SK-N-MC (cell line): Measurements from ENCODE around the gene L3MBTL4.

Source experiments
- DNase-seq: peaks from one replicate; pipeline ENCODE4 v3.0.0-alpha.2; 2011; ENCODE audit warnings: low read depth, low spot score
- H3K27ac ChIP-seq: fragments of 200-600 bp; sonication (generic); 2 replicates; pipeline ENCODE4 v1.5.1; 2016; ENCODE audit warnings: mixed run types
- H3K36me3 ChIP-seq: fragments of 200-600 bp; sonication (generic); 2 replicates; pipeline ENCODE4 v1.6.1; 2017; ENCODE audit warnings: antibody characterized with exemption, low read length, mixed read lengths; ENCODE audit not compliant: insufficient read depth
- H3K4me3 ChIP-seq: fragments of 200-600 bp; sonication (generic); 2 replicates; pipeline ENCODE4 v1.5.1; 2016
- H3K9ac ChIP-seq: fragments of 200-600 bp; sonication (generic); 2 replicates; pipeline ENCODE4 v1.8.0; 2017; ENCODE audit warnings: mixed run types, mixed read lengths; ENCODE audit not compliant: insufficient read length
- H3K9me3 ChIP-seq: fragments of 200-600 bp; sonication (generic); 2 replicates; pipeline ENCODE4 v1.6.1; 2017; ENCODE audit warnings: low read depth, mild to moderate bottlenecking, antibody characterized with exemption, low read length, moderate library complexity, mixed read lengths
- EZH2 ChIP-seq: fragments of 200-600 bp; sonication (generic); IDR thresholded peaks from one replicate; pipeline ENCODE4 v1.6.1; 2017; ENCODE audit warnings: antibody characterized with exemption
- FOXP2 ChIP-seq: optimal IDR thresholded peaks from 2 replicates; pipeline ENCODE3; 2011; ENCODE audit warnings: mild to moderate bottlenecking, moderate library complexity; ENCODE audit not compliant: insufficient read depth; ENCODE audit errors: extremely low read length, control extremely low read depth
- POLR2AphosphoS5 ChIP-seq: IDR thresholded peaks from 2 replicates; pipeline ENCODE4 v1.6.1; 2012; ENCODE audit warnings: mild to moderate bottlenecking, low read depth, low read length, borderline replicate concordance

Gene L3MBTL4

DNA sequence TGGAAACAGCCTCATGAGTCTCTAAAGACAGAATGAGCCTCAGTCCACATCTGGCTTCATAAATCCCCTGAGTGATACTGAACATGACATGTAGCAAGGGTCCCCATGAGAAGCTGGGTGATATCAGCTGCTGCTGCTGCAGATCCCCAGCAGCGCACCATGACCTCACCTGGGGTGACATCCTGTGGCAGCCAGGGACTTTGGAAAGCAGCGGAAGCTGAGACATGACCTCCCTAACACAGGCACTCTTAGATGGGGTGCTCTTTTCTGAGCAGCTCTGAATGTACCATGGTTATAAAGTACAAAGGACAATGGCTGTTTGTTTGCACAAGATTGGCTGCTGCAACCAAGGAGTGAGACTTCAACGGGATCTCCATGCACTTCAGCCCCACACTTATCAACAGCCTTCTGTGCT lies 444.7 kb downstream of the L3MBTL4 start:
- Histone ChIP-seq H3K27ac (no peak overlapping the region), H3K9ac (no peak overlapping the region), H3K9me3 (no peaks in the 10 kb centered on the region), H3K4me3 (no peak overlapping the region), H3K36me3 (no peaks in the 10 kb centered on the region)
- no peak for TF ChIP-seq EZH2
- TF ChIP-seq FOXP2, result no peak
- TF ChIP-seq POLR2AphosphoS5, result no peak
- no peak for DNase-seq

GRCh38 chr18:5969355-5969988 lies 445.2 kb downstream of the L3MBTL4 start:
- no peak overlapping the region for H3K9ac ChIP-seq
- DNase-seq, result no peak
- no peak overlapping the region for H3K4me3 ChIP-seq
- TF ChIP-seq POLR2AphosphoS5 (no peak), EZH2 (no peak), FOXP2 (no peak)
- no peaks in the 10 kb centered on the region for H3K36me3 ChIP-seq
- no peaks in the 10 kb centered on the region for H3K9me3 ChIP-seq
- no peak overlapping the region for H3K27ac ChIP-seq

- TF ChIP-seq EZH2 (no peak), FOXP2 (no peak), POLR2AphosphoS5 (no peak)
- H3K9me3 ChIP-seq, result no peaks in the 10 kb centered on the region
- DNase-seq, result no peak
- no peak overlapping the region for H3K9ac ChIP-seq
- H3K36me3 ChIP-seq, result no peaks in the 10 kb centered on the region
- no peak overlapping the region for H3K27ac ChIP-seq
- H3K4me3 ChIP-seq, result no peak overlapping the region
These were observed 447.0 kb downstream of the L3MBTL4 start for GRCh38 chr18:5967666-5968065.

DNA sequence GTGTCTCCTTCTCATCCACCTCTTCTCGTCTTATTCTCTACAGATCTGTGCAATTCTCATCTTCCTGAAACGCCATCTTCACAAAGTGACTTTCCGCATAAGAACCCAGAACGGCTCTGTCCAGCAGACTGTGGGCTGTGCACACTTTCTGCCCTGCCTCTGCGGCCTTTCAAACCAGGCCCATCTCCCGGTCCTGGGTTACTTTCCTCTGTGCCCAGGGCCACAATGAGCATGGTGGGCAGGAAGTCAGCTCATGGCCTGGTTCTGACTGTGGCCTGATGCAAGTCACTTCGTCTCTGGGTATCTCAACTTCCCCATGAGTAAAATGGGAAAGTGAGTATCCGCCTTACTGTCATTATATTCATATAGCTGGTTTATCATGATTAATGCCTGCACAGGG lies 447.7 kb downstream of the L3MBTL4 start:
- H3K27ac ChIP-seq, result no peak overlapping the region
- TF ChIP-seq POLR2AphosphoS5, result no peak
- no peak for TF ChIP-seq FOXP2
- TF ChIP-seq EZH2, result no peak
- H3K4me3 ChIP-seq, result no peak overlapping the region
- no peaks in the 10 kb centered on the region for H3K36me3 ChIP-seq
- no peaks in the 10 kb centered on the region for H3K9me3 ChIP-seq
- no peak overlapping the region for H3K9ac ChIP-seq
- no peak for DNase-seq

GRCh38 chr18:5966514-5966913 lies 448.2 kb downstream of the L3MBTL4 start:
- Histone ChIP-seq H3K36me3 (no peaks in the 10 kb centered on the region), H3K27ac (no peak overlapping the region), H3K9ac (no peak overlapping the region), H3K9me3 (no peaks in the 10 kb centered on the region), H3K4me3 (no peak overlapping the region)
- DNase-seq, result no peak
- no peak for TF ChIP-seq FOXP2
- TF ChIP-seq EZH2, result no peak
- no peak for TF ChIP-seq POLR2AphosphoS5

DNA sequence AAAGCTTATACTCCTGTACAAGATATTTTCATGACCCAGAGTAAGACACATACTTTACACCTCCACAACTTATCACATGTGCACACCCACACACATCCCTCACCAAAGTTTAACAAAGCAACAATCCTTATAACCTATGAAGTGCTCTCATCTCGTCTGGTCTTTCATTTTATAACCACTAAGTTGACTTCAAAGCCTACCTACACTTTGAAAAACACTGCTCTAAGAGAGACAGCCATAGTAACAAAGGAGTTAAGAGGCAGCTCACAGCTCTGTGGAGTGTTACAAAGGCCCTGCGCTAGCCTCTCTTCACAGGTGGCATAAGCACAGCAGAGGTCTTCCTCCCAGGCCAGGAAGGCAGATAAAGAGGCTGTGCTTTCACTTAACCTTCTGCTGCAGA lies 449.7 kb downstream of the L3MBTL4 start:
- TF ChIP-seq EZH2 (no peak), POLR2AphosphoS5 (no peak), FOXP2 (no peak)
- H3K4me3 ChIP-seq, result no peak overlapping the region
- no peak overlapping the region for H3K27ac ChIP-seq
- H3K9ac ChIP-seq, result no peak overlapping the region
- H3K9me3 ChIP-seq, result no peaks in the 10 kb centered on the region
- no peaks in the 10 kb centered on the region for H3K36me3 ChIP-seq
- no peak for DNase-seq

DNA sequence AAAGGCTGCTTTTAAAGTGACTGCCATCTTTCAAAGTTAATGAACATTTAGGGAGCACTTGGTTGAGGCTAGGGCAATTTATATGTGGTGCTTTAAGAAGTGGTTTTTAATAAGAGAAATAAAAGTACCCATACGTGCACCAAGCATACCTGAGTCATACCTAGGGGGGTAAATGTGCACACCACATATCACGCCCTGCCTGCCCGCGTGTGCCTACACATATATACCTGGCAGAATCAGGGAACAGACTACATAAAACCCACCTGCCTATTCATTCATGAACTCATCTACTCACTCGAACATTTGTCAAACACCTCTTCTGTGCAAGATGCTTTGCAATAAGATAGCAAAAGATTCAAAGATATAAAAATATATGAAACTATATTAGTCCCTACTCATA lies 450.1 kb downstream of the L3MBTL4 start:
- Histone ChIP-seq H3K27ac (no peak overlapping the region), H3K9me3 (no peaks in the 10 kb centered on the region), H3K36me3 (no peaks in the 10 kb centered on the region), H3K9ac (no peak overlapping the region), H3K4me3 (no peak overlapping the region)
- no peak for DNase-seq
- TF ChIP-seq EZH2 (no peak), POLR2AphosphoS5 (no peak), FOXP2 (no peak)

- no peaks in the 10 kb centered on the region for H3K36me3 ChIP-seq
- no peak overlapping the region for H3K4me3 ChIP-seq
- DNase-seq, result no peak
- H3K9me3 ChIP-seq, result no peaks in the 10 kb centered on the region
- no peak overlapping the region for H3K9ac ChIP-seq
- no peak overlapping the region for H3K27ac ChIP-seq
- TF ChIP-seq FOXP2, result no peak
- no peak for TF ChIP-seq POLR2AphosphoS5
- no peak for TF ChIP-seq EZH2
These were observed 450.6 kb downstream of the L3MBTL4 start for GRCh38 chr18:5964108-5964507.

DNA sequence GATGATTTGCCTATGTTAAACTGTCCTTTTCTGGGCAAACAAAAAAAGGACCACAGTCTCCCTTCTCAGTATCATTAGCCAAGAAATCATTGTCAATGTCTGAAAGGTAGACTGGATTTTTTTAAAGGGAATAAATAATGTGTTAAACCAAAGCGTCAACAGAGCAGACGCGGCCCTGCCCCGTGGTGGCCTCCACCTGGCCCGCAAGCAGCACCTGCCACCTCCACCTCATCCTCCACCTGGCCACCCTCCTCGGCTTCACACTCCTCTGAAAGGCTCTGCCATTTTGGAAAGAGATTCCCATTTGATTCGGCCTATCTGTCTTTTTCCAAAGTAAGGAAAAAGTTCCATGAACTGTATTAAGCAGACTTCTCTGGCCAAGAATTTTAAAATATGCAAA lies 451.4 kb downstream of the L3MBTL4 start:
- no peak for DNase-seq
- Histone ChIP-seq H3K36me3 (no peaks in the 10 kb centered on the region), H3K9ac (no peak overlapping the region), H3K27ac (no peak overlapping the region), H3K4me3 (no peak overlapping the region), H3K9me3 (no peaks in the 10 kb centered on the region)
- no peak for TF ChIP-seq EZH2
- TF ChIP-seq FOXP2, result no peak
- TF ChIP-seq POLR2AphosphoS5, result no peak

DNA sequence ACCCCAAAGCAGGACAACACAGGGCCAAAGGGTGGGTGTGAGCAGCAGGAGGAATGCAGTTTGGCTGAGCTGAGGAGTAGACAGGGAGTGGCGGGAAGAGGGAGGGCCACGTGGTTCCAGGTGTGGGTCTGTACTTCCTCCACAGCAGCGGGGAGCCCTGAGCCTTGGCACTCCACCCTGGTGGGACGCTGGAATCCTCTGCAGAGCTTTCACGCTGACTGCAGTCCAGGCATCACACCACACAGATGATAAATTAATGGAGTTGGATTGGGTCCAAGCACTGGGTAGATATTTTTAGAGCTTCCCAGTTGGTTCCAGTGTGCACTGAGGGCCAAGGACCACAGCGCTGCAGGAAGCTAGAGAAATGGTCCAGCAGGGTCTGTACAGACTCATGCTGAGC lies 452.3 kb downstream of the L3MBTL4 start:
- no peak for DNase-seq
- Histone ChIP-seq H3K9me3 (no peaks in the 10 kb centered on the region), H3K4me3 (no peak overlapping the region), H3K9ac (no peak overlapping the region), H3K27ac (no peak overlapping the region), H3K36me3 (no peaks in the 10 kb centered on the region)
- no peak for TF ChIP-seq EZH2
- no peak for TF ChIP-seq POLR2AphosphoS5
- TF ChIP-seq FOXP2, result no peak

GRCh38 chr18:5961828-5962150 lies 452.9 kb downstream of the L3MBTL4 start:
- DNase-seq, result no peak
- no peak overlapping the region for H3K9ac ChIP-seq
- TF ChIP-seq POLR2AphosphoS5 (no peak), FOXP2 (no peak), EZH2 (no peak)
- no peak overlapping the region for H3K27ac ChIP-seq
- no peaks in the 10 kb centered on the region for H3K36me3 ChIP-seq
- H3K4me3 ChIP-seq, result no peak overlapping the region
- no peaks in the 10 kb centered on the region for H3K9me3 ChIP-seq
